Prostate gland (tissue), 2 donors: Measurements from ENCODE around the gene ZMYM4. TPM values are rescaled to one million over a fixed set of nuclear protein-coding genes. Genes with fewer than 3 reads are reported as not detected.
A peak's percentile ranks its signal among the peaks of the same experiment; 100 is the strongest.

Experiments
- DNase-seq: peaks from one replicate; pipeline ENCODE4 v3.0.0-alpha.2; 2019; ENCODE audit warnings: low spot score
- H3K27ac ChIP-seq, 2 donors: fragments of 200-600 bp; sonication (generic); 2 replicates each; pipeline ENCODE4 v1.5.1; 2017 to 2019
- H3K27me3 ChIP-seq: fragments of 200-600 bp; sonication (generic); replicated peaks from 2 replicates; pipeline ENCODE4 v1.5.1; 2019; ENCODE audit not compliant: insufficient read depth
- H3K36me3 ChIP-seq, 2 donors: fragments of 200-600 bp; sonication (generic); 1 replicate in 1 of 2; 2 replicates in 1 of 2; pipeline versions ENCODE4 v1.5.1 to v1.8.1; 2017 to 2019
- H3K4me1 ChIP-seq: fragments of 200-600 bp; sonication (generic); replicated peaks from 2 replicates; pipeline ENCODE4 v1.5.1; 2019
- H3K4me3 ChIP-seq, 2 donors: fragments of 200-600 bp; sonication (generic); 2 replicates each; pipeline ENCODE4 v1.5.1; 2017 to 2019
- H3K9me3 ChIP-seq: fragments of 200-600 bp; sonication (generic); 2 replicates; pipeline ENCODE4 v1.5.1; 2017
- CTCF ChIP-seq, 4 experiments: fragments of 200-600 bp in 2 of 4; fragments of 450-650 bp in 2 of 4; sonication (generic) in 2 of 4; IDR thresholded peaks; 1 replicate in 3 of 4; 2 replicates in 1 of 4; pipeline ENCODE4 v1.5.1; 2016 to 2019; ENCODE audit warnings: antibody characterized with exemption in 4 of 4, mild to moderate bottlenecking in 2 of 4, moderate library complexity in 2 of 4
- POLR2A ChIP-seq: fragments of 450-650 bp; IDR thresholded peaks from one replicate; pipeline ENCODE4 v1.6.1; 2016; ENCODE audit warnings: antibody characterized with exemption, mild to moderate bottlenecking
- POLR2AphosphoS5 ChIP-seq: sonication (generic); formaldehyde crosslinking; IDR thresholded peaks from one replicate; pipeline ENCODE4 v1.6.1; 2017; ENCODE audit warnings: antibody characterized with exemption
- WGBS: methylation state at CpG from one replicate; pipeline ENCODE4 v1.1.5; 2018; 5-methylcytosine and 5-hydroxymethylcytosine counted together
- intact Hi-C: fragments of 100-400 bp; cut with DNase I; formaldehyde crosslinking; loops from one replicate; pipeline ENCODE4 v1.14.2; 2022
- total RNA-seq, 2 donors: library from RNA; depleted of rRNA; stranded (reverse); fragments of >200 nt; gene quantifications; one replicate each; pipeline ENCODE4 v1.1.0, GENCODE V29; 2016

ZMYM4 gene
- total RNA-seq: 10 to 100 TPM; 34.9 to 42.1 TPM

- H3K27ac ChIP-seq: peak within 1 kb of the TSS; percentile 79 to 92
- intact Hi-C loops: no loop called here
Measured at GRCh38 chr1:35268282-35269200, at the start of gene ZMYM4. TSS of gene ZMYM4 (plus strand) at chr1:35268709. CDS start at chr1:35269047, 338 bp downstream.

GRCh38 chr1:35220976-35221375, 47.5 kb upstream of the ZMYM4 start:
- 55% methylated on average over 2 of the region's 2 CpGs for WGBS
- Histone ChIP-seq H3K36me3 (no peaks in the 10 kb centered on the region), H3K9me3 (no peaks in the 10 kb centered on the region), H3K4me3 (no peak overlapping the region), H3K27ac (no peak overlapping the region), H3K27me3 (no peaks in the 10 kb centered on the region), H3K4me1 (no peaks in the 10 kb centered on the region)
- intact Hi-C loops: no loop called here
- no peak for TF ChIP-seq POLR2AphosphoS5
- no peak for TF ChIP-seq CTCF (IDR thresholded peaks at IDR 0.05)
- no peak for TF ChIP-seq POLR2A
- no peak for DNase-seq

More at GRCh38 chr1:35268282-35269200, at the start of gene ZMYM4:
- H3K4me3 ChIP-seq: peak within 1 kb of the TSS; percentile 93 to 97
- 6% methylated on average over 17 of the region's 65 CpGs for WGBS
- no peak for TF ChIP-seq POLR2A
- peak in 1 of 4 experiments; percentile 12 for TF ChIP-seq CTCF (IDR thresholded peaks at IDR 0.05)
- TF ChIP-seq POLR2AphosphoS5: peak; percentile 85
- peaks cover 3% of the 10 kb centered on the region for H3K4me1 ChIP-seq
- no peaks in the 10 kb centered on the region for H3K9me3 ChIP-seq
- no peaks in the 10 kb centered on the region for H3K36me3 ChIP-seq
- peak; percentile 76 for DNase-seq
- no peaks in the 10 kb centered on the region for H3K27me3 ChIP-seq

- H3K4me3 ChIP-seq: no peak overlapping the region
- 41% methylated on average over 6 of the region's 6 CpGs for WGBS
- no peaks in the 10 kb centered on the region for H3K27me3 ChIP-seq
- no peak for DNase-seq
- TF ChIP-seq POLR2A (no peak), POLR2AphosphoS5 (no peak), CTCF (IDR thresholded peaks at IDR 0.05) (no peak)
- H3K27ac ChIP-seq: no peak overlapping the region
- intact Hi-C loops: no loop called here
- no peaks in the 10 kb centered on the region for H3K9me3 ChIP-seq
- H3K36me3 ChIP-seq: no peaks in the 10 kb centered on the region
- H3K4me1 ChIP-seq: no peaks in the 10 kb centered on the region
Measured at GRCh38 chr1:35222322-35223083, 46.0 kb upstream of the ZMYM4 start.

GRCh38 chr1:35223084-35223630, 45.4 kb upstream of the ZMYM4 start:
- Histone ChIP-seq H3K27me3 (no peaks in the 10 kb centered on the region), H3K4me1 (no peaks in the 10 kb centered on the region), H3K36me3 (no peaks in the 10 kb centered on the region), H3K27ac (no peak overlapping the region), H3K4me3 (no peak overlapping the region), H3K9me3 (no peaks in the 10 kb centered on the region)
- 79% methylated on average over 4 of the region's 4 CpGs for WGBS
- intact Hi-C loops: no loop called here
- TF ChIP-seq POLR2AphosphoS5 (no peak), POLR2A (no peak), CTCF (IDR thresholded peaks at IDR 0.05) (no peak)
- DNase-seq: no peak
